GM23338 (cell line): ENCODE measurements around the gene FAM168B. TPM values are rescaled to one million over a fixed set of nuclear protein-coding genes. Genes with fewer than 3 reads are reported as not detected.

Experiments used
- ATAC-seq: fragments of 200-7000 bp; cut with Tn5 transposase; 3 replicates; pipeline ENCODE4 v1.9.1; 2020
- DNase-seq: peaks from one replicate; pipeline ENCODE4 v3.0.0-alpha.2; 2015; ENCODE audit warnings: low spot score
- H2AFZ ChIP-seq: fragments of 200-600 bp; sonication (generic); 2 replicates; pipeline ENCODE4 v1.8.0; 2016; ENCODE audit warnings: antibody characterized with exemption, mild to moderate bottlenecking, moderate library complexity
- H3F3A ChIP-seq: fragments of 200-600 bp; sonication (generic); replicated peaks from 2 replicates; pipeline ENCODE4 v1.8.0; 2017; ENCODE audit warnings: antibody characterized with exemption, mixed run types, low read depth
- H3K27ac ChIP-seq: fragments of 200-600 bp; sonication (generic); 2 replicates; pipeline ENCODE4 v1.6.1; 2016; ENCODE audit warnings: low read depth
- H3K27me3 ChIP-seq: fragments of 200-600 bp; sonication (generic); 2 replicates; pipeline ENCODE4 v1.8.0; 2016; ENCODE audit warnings: mild to moderate bottlenecking, mixed run types, moderate library complexity; ENCODE audit not compliant: insufficient read depth
- H3K36me3 ChIP-seq: fragments of 200-600 bp; sonication (generic); 2 replicates; pipeline ENCODE4 v1.8.0; 2016; ENCODE audit warnings: mild to moderate bottlenecking; ENCODE audit not compliant: insufficient read depth
- H3K4me1 ChIP-seq: fragments of 200-600 bp; sonication (generic); 2 replicates; pipeline ENCODE4 v1.8.0; 2016; ENCODE audit warnings: mild to moderate bottlenecking, moderate library complexity; ENCODE audit not compliant: insufficient read depth
- H3K4me2 ChIP-seq: fragments of 200-600 bp; sonication (generic); 2 replicates; pipeline ENCODE4 v1.7.1; 2017; ENCODE audit warnings: mixed run types
- H3K4me3 ChIP-seq: fragments of 200-600 bp; sonication (generic); 2 replicates; pipeline ENCODE4 v1.6.1; 2016; ENCODE audit warnings: mixed run types
- H3K79me2 ChIP-seq: fragments of 200-600 bp; sonication (generic); replicated peaks from 2 replicates; pipeline ENCODE4 v1.8.0; 2017; ENCODE audit warnings: mild to moderate bottlenecking; ENCODE audit not compliant: insufficient read depth
- H3K9me2 ChIP-seq: fragments of 200-600 bp; sonication (generic); 2 replicates; pipeline ENCODE4 v1.8.0; 2017; ENCODE audit not compliant: insufficient read depth
- H4K20me1 ChIP-seq: fragments of 200-600 bp; sonication (generic); replicated peaks from 2 replicates; pipeline ENCODE4 v1.8.0; 2017; ENCODE audit warnings: mild to moderate bottlenecking; ENCODE audit not compliant: insufficient read depth
- H3K27ac Mint-ChIP-seq: 2 replicates; pipeline ENCODE4 v1.8.0; 2020; ENCODE audit warnings: inconsistent platforms, mild to moderate bottlenecking, moderate library complexity, mixed read lengths
- H3K27me3 Mint-ChIP-seq: 3 replicates; pipeline ENCODE4 v1.8.0; 2022; ENCODE audit warnings: low read depth, mild to moderate bottlenecking, moderate library complexity, mixed read lengths, inconsistent platforms; ENCODE audit not compliant: insufficient read depth, poor library complexity
- H3K36me3 Mint-ChIP-seq: 3 replicates; pipeline ENCODE4 v1.8.0; 2021; ENCODE audit warnings: low read depth, mild to moderate bottlenecking, inconsistent platforms, moderate library complexity, mixed read lengths
- H3K4me1 Mint-ChIP-seq: 3 replicates; pipeline ENCODE4 v1.8.0; 2020; ENCODE audit warnings: mild to moderate bottlenecking, inconsistent platforms, mixed read lengths
- H3K4me3 Mint-ChIP-seq: 3 replicates; pipeline ENCODE4 v1.8.0; 2021; ENCODE audit warnings: moderate library complexity, mild to moderate bottlenecking, inconsistent platforms, mixed read lengths
- H3K9me3 Mint-ChIP-seq: 3 replicates; pipeline ENCODE4 v1.8.0; 2020; ENCODE audit warnings: moderate library complexity, mild to moderate bottlenecking, inconsistent platforms, mixed read lengths
- ETS1 ChIP-seq: IDR thresholded peaks from 2 replicates; pipeline ENCODE4 v1.6.1; 2016; ENCODE audit warnings: antibody characterized with exemption
- EZH2 ChIP-seq: fragments of 200-600 bp; sonication (generic); IDR thresholded peaks from one replicate; pipeline ENCODE4 v1.8.0; 2017; ENCODE audit warnings: antibody characterized with exemption, mild to moderate bottlenecking, low read depth; ENCODE audit not compliant: unreplicated experiment
- EZH2phosphoT487 ChIP-seq: fragments of 200-600 bp; sonication (generic); IDR thresholded peaks from one replicate; pipeline ENCODE4 v1.8.1; 2018; ENCODE audit warnings: antibody characterized with exemption; ENCODE audit not compliant: unreplicated experiment
- JUNB ChIP-seq: IDR thresholded peaks from one replicate; pipeline ENCODE4 v1.6.1; 2016; ENCODE audit warnings: antibody characterized with exemption; ENCODE audit not compliant: unreplicated experiment
- NANOG ChIP-seq: IDR thresholded peaks from 2 replicates; pipeline ENCODE4 v1.6.1; 2016; ENCODE audit warnings: antibody characterized with exemption, borderline replicate concordance
- ZNF114 ChIP-seq: fragments of 250-450 bp; sonication (Bioruptor Pico); IDR thresholded peaks from 2 replicates; pipeline ENCODE4 v1.5.0; 2020; ENCODE audit warnings: mild to moderate bottlenecking, moderate library complexity
- ZNF331 ChIP-seq: fragments of 250-450 bp; sonication (Bioruptor Pico); IDR thresholded peaks from 2 replicates; pipeline ENCODE4 v1.5.0; 2020; ENCODE audit warnings: low read depth, mild to moderate bottlenecking, moderate library complexity
- polyA plus RNA-seq: library from polyadenylated mRNA; unstranded; fragments of >200 nt; fragmentation: Nextera tagmentation; extraction: Ambion mirVana; gene quantifications from 2 replicates; pipeline ENCODE4 v1.2.1, GENCODE V29; 2016
- total RNA-seq: library from RNA; depleted of rRNA; stranded (reverse); fragments of >200 nt; shearing (Covaris generic); gene quantifications from 2 replicates; pipeline ENCODE4 v1.2.3, GENCODE V29; 2014
- TF ChIP-seq, protein P1 (sequence below), 2 experiments: fragments of 200-600 bp in 1 of 2; sonication (generic) in 1 of 2; conservative IDR thresholded peaks; 2 replicates each; pipeline versions ENCODE4 v1.5.1 to v1.6.1; 2016 to 2017; ENCODE audit warnings: antibody characterized with exemption in 2 of 2, low read depth in 2 of 2, mild to moderate bottlenecking in 2 of 2, moderate library complexity in 1 of 2
- TF ChIP-seq, protein P2 (sequence below): IDR thresholded peaks from one replicate; pipeline ENCODE4 v1.6.1; 2018; ENCODE audit warnings: antibody characterized with exemption; ENCODE audit not compliant: unreplicated experiment

FAM168B gene
- total and polyA plus RNA-seq, 2 experiments from 2014 or later, result 18.8 to 76.8 TPM

DNA sequence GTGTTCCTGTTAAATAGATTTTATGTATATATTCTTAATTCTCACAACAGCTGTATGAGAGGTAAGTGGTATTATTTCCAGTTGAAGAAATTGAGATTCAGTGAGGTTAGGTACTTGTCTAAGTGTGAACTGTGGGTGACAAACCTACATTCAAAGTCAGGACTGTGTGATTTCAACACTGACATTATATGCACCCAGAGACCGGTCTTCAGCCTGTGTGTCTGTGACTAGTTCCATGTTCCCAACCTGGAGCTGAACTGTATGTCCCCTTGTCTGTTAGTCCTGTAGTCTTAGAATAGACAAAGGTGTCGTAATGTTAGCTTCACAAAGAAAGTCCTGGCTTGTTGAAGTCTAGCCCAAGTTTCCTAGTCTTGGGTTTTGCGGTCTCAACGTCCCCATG lies 29.2 kb upstream of the FAM168B start:
- DNase-seq (no peak), ATAC-seq (no peak)
- Histone ChIP-seq H2AFZ (no peak overlapping the region), H3F3A (no peaks in the 10 kb centered on the region), H3K36me3 (peaks cover 17% of the 10 kb centered on the region), H3K4me1 (no peaks in the 10 kb centered on the region), H3K27me3 (no peaks in the 10 kb centered on the region), H4K20me1 (peaks cover 63% of the 10 kb centered on the region), H3K9me2 (no peaks in the 10 kb centered on the region), H3K79me2 (peaks cover 60% of the 10 kb centered on the region), H3K4me3 (no peak overlapping the region), H3K4me2 (no peak overlapping the region), H3K27ac (no peak overlapping the region)
- H3K4me3 Mint-ChIP-seq, result no peak overlapping the region
- no peak overlapping the region for H3K27ac Mint-ChIP-seq
- no peaks in the 10 kb centered on the region for H3K27me3 Mint-ChIP-seq
- H3K9me3 Mint-ChIP-seq, result no peaks in the 10 kb centered on the region; the same call in 2 of the 3 replicates
- TF ChIP-seq EZH2phosphoT487 (no peak), ZNF331 (CRISPR knock-in tag) (no peak), ETS1 (no peak), JUNB (no peak), ZNF114 (CRISPR knock-in tag) (no peak)
- peaks cover 3% of the 10 kb centered on the region; the same call in 1 of the 3 replicates for H3K4me1 Mint-ChIP-seq
- H3K36me3 Mint-ChIP-seq, result peaks cover 47% of the 10 kb centered on the region

- no peak for DNase-seq
- H3K36me3 Mint-ChIP-seq, result peaks cover 38% of the 10 kb centered on the region
- Histone ChIP-seq H3K27ac (no peak overlapping the region), H3F3A (no peaks in the 10 kb centered on the region), H3K36me3 (peaks cover 6% of the 10 kb centered on the region), H4K20me1 (peaks cover 55% of the 10 kb centered on the region), H2AFZ (no peak overlapping the region), H3K4me3 (no peak overlapping the region), H3K27me3 (no peaks in the 10 kb centered on the region), H3K4me1 (no peaks in the 10 kb centered on the region), H3K79me2 (peaks cover 70% of the 10 kb centered on the region), H3K9me2 (no peaks in the 10 kb centered on the region), H3K4me2 (no peak overlapping the region)
- no peak overlapping the region for H3K27ac Mint-ChIP-seq
- no peaks in the 10 kb centered on the region; the same call in 2 of the 3 replicates for H3K9me3 Mint-ChIP-seq
- ATAC-seq, result no peak
- H3K27me3 Mint-ChIP-seq, result no peaks in the 10 kb centered on the region
- peaks cover 3% of the 10 kb centered on the region; the same call in 1 of the 3 replicates for H3K4me1 Mint-ChIP-seq
- H3K4me3 Mint-ChIP-seq, result no peak overlapping the region
- TF ChIP-seq, protein P1, sequence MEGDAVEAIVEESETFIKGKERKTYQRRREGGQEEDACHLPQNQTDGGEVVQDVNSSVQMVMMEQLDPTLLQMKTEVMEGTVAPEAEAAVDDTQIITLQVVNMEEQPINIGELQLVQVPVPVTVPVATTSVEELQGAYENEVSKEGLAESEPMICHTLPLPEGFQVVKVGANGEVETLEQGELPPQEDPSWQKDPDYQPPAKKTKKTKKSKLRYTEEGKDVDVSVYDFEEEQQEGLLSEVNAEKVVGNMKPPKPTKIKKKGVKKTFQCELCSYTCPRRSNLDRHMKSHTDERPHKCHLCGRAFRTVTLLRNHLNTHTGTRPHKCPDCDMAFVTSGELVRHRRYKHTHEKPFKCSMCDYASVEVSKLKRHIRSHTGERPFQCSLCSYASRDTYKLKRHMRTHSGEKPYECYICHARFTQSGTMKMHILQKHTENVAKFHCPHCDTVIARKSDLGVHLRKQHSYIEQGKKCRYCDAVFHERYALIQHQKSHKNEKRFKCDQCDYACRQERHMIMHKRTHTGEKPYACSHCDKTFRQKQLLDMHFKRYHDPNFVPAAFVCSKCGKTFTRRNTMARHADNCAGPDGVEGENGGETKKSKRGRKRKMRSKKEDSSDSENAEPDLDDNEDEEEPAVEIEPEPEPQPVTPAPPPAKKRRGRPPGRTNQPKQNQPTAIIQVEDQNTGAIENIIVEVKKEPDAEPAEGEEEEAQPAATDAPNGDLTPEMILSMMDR (conservative IDR thresholded peaks at IDR 0.05; ENCODE audit: low read depth in 2 of 2), result no peak
- TF ChIP-seq NANOG (no peak), ETS1 (no peak), ZNF114 (CRISPR knock-in tag) (no peak), JUNB (no peak), EZH2 (no peak), EZH2phosphoT487 (no peak), ZNF331 (CRISPR knock-in tag) (no peak)
- TF ChIP-seq, protein P2, sequence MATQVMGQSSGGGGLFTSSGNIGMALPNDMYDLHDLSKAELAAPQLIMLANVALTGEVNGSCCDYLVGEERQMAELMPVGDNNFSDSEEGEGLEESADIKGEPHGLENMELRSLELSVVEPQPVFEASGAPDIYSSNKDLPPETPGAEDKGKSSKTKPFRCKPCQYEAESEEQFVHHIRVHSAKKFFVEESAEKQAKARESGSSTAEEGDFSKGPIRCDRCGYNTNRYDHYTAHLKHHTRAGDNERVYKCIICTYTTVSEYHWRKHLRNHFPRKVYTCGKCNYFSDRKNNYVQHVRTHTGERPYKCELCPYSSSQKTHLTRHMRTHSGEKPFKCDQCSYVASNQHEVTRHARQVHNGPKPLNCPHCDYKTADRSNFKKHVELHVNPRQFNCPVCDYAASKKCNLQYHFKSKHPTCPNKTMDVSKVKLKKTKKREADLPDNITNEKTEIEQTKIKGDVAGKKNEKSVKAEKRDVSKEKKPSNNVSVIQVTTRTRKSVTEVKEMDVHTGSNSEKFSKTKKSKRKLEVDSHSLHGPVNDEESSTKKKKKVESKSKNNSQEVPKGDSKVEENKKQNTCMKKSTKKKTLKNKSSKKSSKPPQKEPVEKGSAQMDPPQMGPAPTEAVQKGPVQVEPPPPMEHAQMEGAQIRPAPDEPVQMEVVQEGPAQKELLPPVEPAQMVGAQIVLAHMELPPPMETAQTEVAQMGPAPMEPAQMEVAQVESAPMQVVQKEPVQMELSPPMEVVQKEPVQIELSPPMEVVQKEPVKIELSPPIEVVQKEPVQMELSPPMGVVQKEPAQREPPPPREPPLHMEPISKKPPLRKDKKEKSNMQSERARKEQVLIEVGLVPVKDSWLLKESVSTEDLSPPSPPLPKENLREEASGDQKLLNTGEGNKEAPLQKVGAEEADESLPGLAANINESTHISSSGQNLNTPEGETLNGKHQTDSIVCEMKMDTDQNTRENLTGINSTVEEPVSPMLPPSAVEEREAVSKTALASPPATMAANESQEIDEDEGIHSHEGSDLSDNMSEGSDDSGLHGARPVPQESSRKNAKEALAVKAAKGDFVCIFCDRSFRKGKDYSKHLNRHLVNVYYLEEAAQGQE, result no peak
These were observed 28.2 kb upstream of the FAM168B start for GRCh38 chr2:131121464-131121863.
